Esophagus muscularis mucosa (tissue), 4 donors: ENCODE data around the gene PNPLA7. TPM values are rescaled to one million over a fixed set of nuclear protein-coding genes. Genes with fewer than 3 reads are reported as not detected.
A peak's percentile ranks its signal among the peaks of the same experiment; 100 is the strongest.

Experiments used
- DNase-seq: peaks from one replicate; pipeline ENCODE4 v3.0.0-alpha.2; 2017; ENCODE audit errors: extremely low spot score
- H3K27ac ChIP-seq, 4 donors: fragments of 200-600 bp; sonication (generic); replicated peaks in 1 of 4; 1 replicate in 3 of 4; 2 replicates in 1 of 4; pipeline ENCODE4 v1.5.1; 2016 to 2019; ENCODE audit warnings: mild to moderate bottlenecking in 1 of 4
- H3K27me3 ChIP-seq, 4 donors: fragments of 200-600 bp; sonication (generic); one replicate each; pipeline versions ENCODE4 v1.5.1 to v1.6.0; 2016 to 2019
- H3K36me3 ChIP-seq, 4 donors: fragments of 200-600 bp; sonication (generic); one replicate each; pipeline ENCODE4 v1.5.1; 2016 to 2019
- H3K4me1 ChIP-seq, 4 donors: fragments of 200-600 bp; sonication (generic); one replicate each; pipeline ENCODE4 v1.5.1; 2016 to 2019
- H3K4me3 ChIP-seq, 4 donors: fragments of 200-600 bp; sonication (generic); 1 replicate in 2 of 4; 2 replicates in 2 of 4; pipeline ENCODE4 v1.5.1; 2016 to 2019; ENCODE audit warnings: mild to moderate bottlenecking in 4 of 4, moderate library complexity in 1 of 4
- H3K9me3 ChIP-seq, 4 donors: fragments of 200-600 bp; sonication (generic); 1 replicate in 3 of 4; 2 replicates in 1 of 4; pipeline ENCODE4 v1.5.1; 2016 to 2019
- CTCF ChIP-seq, 3 experiments: fragments of 200-600 bp in 2 of 3; fragments of 450-650 bp in 1 of 3; sonication (generic) in 2 of 3; IDR thresholded peaks; one replicate each; pipeline ENCODE4 v1.5.1; 2017 to 2019; ENCODE audit warnings: antibody characterized with exemption in 3 of 3, mild to moderate bottlenecking in 2 of 3, moderate library complexity in 1 of 3
- EP300 ChIP-seq: sonication (generic); formaldehyde crosslinking; IDR thresholded peaks from one replicate; pipeline ENCODE4 v1.6.1; 2017; ENCODE audit warnings: antibody characterized with exemption
- POLR2A ChIP-seq: fragments of 450-650 bp; IDR thresholded peaks from one replicate; pipeline ENCODE4 v1.6.1; 2017; ENCODE audit warnings: antibody characterized with exemption, moderate library complexity, mild to moderate bottlenecking, low read depth
- POLR2AphosphoS5 ChIP-seq, 2 donors: sonication (generic); formaldehyde crosslinking; IDR thresholded peaks; one replicate each; pipeline ENCODE4 v1.6.1; 2017; ENCODE audit warnings: antibody characterized with exemption in 2 of 2
- WGBS: methylation state at CpG from one replicate; pipeline ENCODE4 v1.1.5; 2018; 5-methylcytosine and 5-hydroxymethylcytosine counted together
- intact Hi-C: fragments of 100-400 bp; cut with DNase I; formaldehyde crosslinking; loops from one replicate; pipeline ENCODE4 v1.15.1; 2023
- total RNA-seq, 4 donors: library from RNA; depleted of rRNA; stranded (reverse); fragments of >200 nt; gene quantifications; one replicate each; pipeline versions ENCODE4 v1.1.0 to v1.2.1, GENCODE V29; 2016

The PNPLA7 gene
- total RNA-seq, 4 donors from 2014 or later = 3.0 to 6.2 (median 4.0) TPM

- peaks cover 0 to 20% (median 17%) of the 10 kb centered on the region in 4 donors for H3K36me3 ChIP-seq
- 74% methylated on average over 13 of the region's 21 CpGs for WGBS
- H3K27ac ChIP-seq = no peak overlapping the region
- no peaks in the 10 kb centered on the region for H3K9me3 ChIP-seq
- H3K4me3 ChIP-seq = no peak overlapping the region
- intact Hi-C loops = no loop called here
- H3K27me3 ChIP-seq = peaks cover 0 to 36% (median 4%) of the 10 kb centered on the region in 4 donors
- peaks cover 0 to 13% (median 6%) of the 10 kb centered on the region in 4 donors for H3K4me1 ChIP-seq
- no peak for DNase-seq
- TF ChIP-seq POLR2AphosphoS5 (IDR thresholded peaks at IDR 0.05) = no peak
- no peak for TF ChIP-seq CTCF (IDR thresholded peaks at IDR 0.05)
- TF ChIP-seq EP300 = no peak
- no peak for TF ChIP-seq POLR2A
These were observed 103.2 kb downstream of the PNPLA7 start for GRCh38 chr9:137446851-137447471.

- no peak for TF ChIP-seq POLR2AphosphoS5 (IDR thresholded peaks at IDR 0.05)
- TF ChIP-seq POLR2A = no peak
- TF ChIP-seq EP300 = no peak
- TF ChIP-seq CTCF (IDR thresholded peaks at IDR 0.05) = no peak
- 66% methylated on average over 15 of the region's 19 CpGs for WGBS
- Histone ChIP-seq H3K36me3 (peaks cover 0 to 20% (median 17%) of the 10 kb centered on the region in 4 donors), H3K27me3 (peaks cover 0 to 46% (median 13%) of the 10 kb centered on the region in 4 donors), H3K9me3 (no peaks in the 10 kb centered on the region), H3K4me1 (peaks cover 7 to 22% (median 15%) of the 10 kb centered on the region in 4 donors), H3K27ac (no peak overlapping the region), H3K4me3 (no peak overlapping the region)
- intact Hi-C loops = no loop called here
- no peak for DNase-seq
These were observed 104.2 kb downstream of the PNPLA7 start for GRCh38 chr9:137445930-137446431.

GRCh38 chr9:137445275-137445807 is 104.9 kb downstream of the PNPLA7 start:
- 24% methylated on average over 12 of the region's 14 CpGs for WGBS

GRCh38 chr9:137444106-137444790 is 106.0 kb downstream of the PNPLA7 start:
- 87% methylated on average over 14 of the region's 14 CpGs for WGBS
- H3K9me3 ChIP-seq = no peaks in the 10 kb centered on the region
- no peak for TF ChIP-seq CTCF (IDR thresholded peaks at IDR 0.05)
- no peak for TF ChIP-seq POLR2A
- TF ChIP-seq POLR2AphosphoS5 (IDR thresholded peaks at IDR 0.05) = no peak
- no peak for TF ChIP-seq EP300
- peaks cover 0 to 51% (median 13%) of the 10 kb centered on the region in 4 donors for H3K27me3 ChIP-seq
- DNase-seq = no peak
- peaks cover 0 to 11% (median 8%) of the 10 kb centered on the region in 4 donors for H3K36me3 ChIP-seq
- H3K4me1 ChIP-seq = peaks cover 7 to 22% (median 15%) of the 10 kb centered on the region in 4 donors
- H3K4me3 ChIP-seq = no peak overlapping the region
- intact Hi-C loops = no loop called here
- no peak overlapping the region for H3K27ac ChIP-seq

More at GRCh38 chr9:137445275-137445807, 104.9 kb downstream of the PNPLA7 start:
- peaks cover 0 to 46% (median 13%) of the 10 kb centered on the region in 4 donors for H3K27me3 ChIP-seq
- DNase-seq = peak; percentile 96
- peaks cover 0 to 20% (median 17%) of the 10 kb centered on the region in 4 donors for H3K36me3 ChIP-seq
- no peak overlapping the region for H3K27ac ChIP-seq
- no peak overlapping the region for H3K4me3 ChIP-seq
- intact Hi-C loops = no loop called here
- H3K9me3 ChIP-seq = no peaks in the 10 kb centered on the region
- H3K4me1 ChIP-seq = peaks cover 7 to 22% (median 15%) of the 10 kb centered on the region in 4 donors
- no peak for TF ChIP-seq EP300
- TF ChIP-seq POLR2A = no peak
- TF ChIP-seq CTCF (IDR thresholded peaks at IDR 0.05) = peak; percentile 72 to 87 (median 80)
- TF ChIP-seq POLR2AphosphoS5 (IDR thresholded peaks at IDR 0.05) = peak in 1 of 2 donors; percentile 19
